H1 (cell line): ENCODE data around the gene MCM6.

Source experiments
- KDM1A ChIP-seq: fragments of 200-600, 300-600 bp; sonication (generic); IDR thresholded peaks from 2 replicates; pipeline ENCODE4 v1.7.1; 2016; ENCODE audit warnings: mild to moderate bottlenecking, low read length, borderline replicate concordance
- MAX ChIP-seq: IDR thresholded peaks from 2 replicates; pipeline ENCODE4 v1.6.1; 2012; ENCODE audit warnings: inconsistent platforms
- RAD21 ChIP-seq, 2 experiments: IDR thresholded peaks in 1 of 2; conservative IDR thresholded peaks in 1 of 2; 2 replicates each; pipeline ENCODE4 v1.6.1; 2011; ENCODE audit warnings: low read depth in 2 of 2, low read length in 2 of 2, improper control_type of control experiment in 1 of 2, inconsistent platforms in 1 of 2, mild to moderate bottlenecking in 1 of 2, moderate library complexity in 1 of 2
- RFX5 ChIP-seq: IDR thresholded peaks from 2 replicates; pipeline ENCODE4 v1.6.1; 2011; ENCODE audit warnings: low read depth, low read length, improper control_type of control experiment, borderline replicate concordance
- SP4 ChIP-seq: IDR thresholded peaks from 2 replicates; pipeline ENCODE4 v1.6.1; 2012; ENCODE audit warnings: low read length, inconsistent platforms
- TCF12 ChIP-seq: IDR thresholded peaks from 2 replicates; pipeline ENCODE4 v1.6.1; 2011; ENCODE audit warnings: low read depth, mild to moderate bottlenecking, low read length

GRCh38 chr2:135797497-135798274 lies 78.6 kb downstream of the MCM6 start:
- no peak for TF ChIP-seq RFX5
- no peak for TF ChIP-seq KDM1A
- peak; percentile 59 to 74 for TF ChIP-seq RAD21 (IDR thresholded peaks at IDR 0.05 in 1 of 2, conservative IDR thresholded peaks at IDR 0.05 in 1 of 2; ENCODE audit: low read depth in 2 of 2, low read length in 2 of 2)
- TF ChIP-seq TCF12: no peak
- no peak for TF ChIP-seq SP4
- peak; percentile 90 for TF ChIP-seq MAX
